Trophoblast cell (in vitro differentiated cells and primary cell): ENCODE results near the gene SIK1.
"Not testable (repeated sequence)": the region's sequence is repeated elsewhere in the genome, so short reads cannot be mapped to it uniquely, and the experiment has no call there.

Experiments
- DNase-seq, 2 donors: peaks; one replicate each; pipeline ENCODE4 v3.0.0-alpha.2; 2016
- H2AFZ ChIP-seq: 2 replicates; pipeline ENCODE4 v1.6.1; 2013; ENCODE audit warnings: low read length, moderate library complexity, mild to moderate bottlenecking; ENCODE audit not compliant: insufficient read depth, poor library complexity
- H2AK5ac ChIP-seq: 2 replicates; pipeline ENCODE4 v1.6.1; 2013; ENCODE audit warnings: mild to moderate bottlenecking, low read length
- H2BK120ac ChIP-seq: 2 replicates; pipeline ENCODE4 v1.6.1; 2013; ENCODE audit warnings: low read length, mild to moderate bottlenecking, moderate library complexity; ENCODE audit not compliant: insufficient read depth, poor library complexity
- H2BK12ac ChIP-seq: 2 replicates; pipeline ENCODE4 v1.6.1; 2013; ENCODE audit warnings: mild to moderate bottlenecking, low read length, moderate library complexity
- H2BK5ac ChIP-seq: 2 replicates; pipeline ENCODE4 v1.6.1; 2013; ENCODE audit warnings: low read length, low read depth, moderate library complexity, mild to moderate bottlenecking; ENCODE audit not compliant: poor library complexity
- H3K14ac ChIP-seq: 2 replicates; pipeline ENCODE4 v1.6.1; 2013; ENCODE audit warnings: mild to moderate bottlenecking, low read length
- H3K18ac ChIP-seq: 2 replicates; pipeline ENCODE4 v1.6.1; 2013; ENCODE audit warnings: mild to moderate bottlenecking, low read length
- H3K23ac ChIP-seq: 2 replicates; pipeline ENCODE4 v1.6.1; 2013; ENCODE audit warnings: low read length
- H3K27ac ChIP-seq: 2 replicates; pipeline ENCODE4 v1.5.1; 2013; ENCODE audit warnings: low read depth, mild to moderate bottlenecking, inconsistent platforms, low read length, moderate library complexity
- H3K27me3 ChIP-seq: 2 replicates; pipeline ENCODE4 v1.6.1; 2013; ENCODE audit warnings: inconsistent platforms, mild to moderate bottlenecking, low read length, moderate library complexity; ENCODE audit not compliant: insufficient read depth
- H3K36me3 ChIP-seq, 2 experiments: 1 replicate in 1 of 2; 2 replicates in 1 of 2; pipeline ENCODE4 v1.6.1; 2013; ENCODE audit warnings: low read length in 2 of 2, mild to moderate bottlenecking in 2 of 2, moderate library complexity in 1 of 2; ENCODE audit not compliant: insufficient read depth in 2 of 2, control insufficient read depth in 1 of 2
- H3K4ac ChIP-seq: 2 replicates; pipeline ENCODE4 v1.6.1; 2013; ENCODE audit warnings: low read depth, mild to moderate bottlenecking, low read length, moderate library complexity
- H3K4me1 ChIP-seq, 2 experiments: 1 replicate in 1 of 2; 2 replicates in 1 of 2; pipeline ENCODE4 v1.6.1; 2013; ENCODE audit warnings: low read length in 2 of 2, mild to moderate bottlenecking in 2 of 2, moderate library complexity in 1 of 2; ENCODE audit not compliant: insufficient read depth in 2 of 2, control insufficient read depth in 1 of 2
- H3K4me2 ChIP-seq: 2 replicates; pipeline ENCODE4 v1.6.1; 2013; ENCODE audit warnings: inconsistent platforms, mild to moderate bottlenecking, low read length, moderate library complexity
- H3K4me3 ChIP-seq: 2 replicates; pipeline ENCODE4 v1.5.1; 2013; ENCODE audit warnings: mild to moderate bottlenecking, low read depth, low read length, inconsistent platforms
- H3K79me1 ChIP-seq: one replicate; pipeline ENCODE4 v1.6.1; 2013; ENCODE audit warnings: low read length
- H3K79me2 ChIP-seq: 2 replicates; pipeline ENCODE4 v1.6.1; 2013; ENCODE audit warnings: low read length, mild to moderate bottlenecking; ENCODE audit not compliant: control insufficient read depth, insufficient read depth, poor library complexity
- H3K9ac ChIP-seq: 2 replicates; pipeline ENCODE4 v1.6.1; 2013; ENCODE audit warnings: mild to moderate bottlenecking, low read length
- H3K9me3 ChIP-seq: 2 replicates; pipeline ENCODE4 v1.6.1; 2013; ENCODE audit warnings: low read depth, mild to moderate bottlenecking, control low read depth, inconsistent platforms, low read length; ENCODE audit not compliant: insufficient read depth
- H4K12ac ChIP-seq: 2 replicates; pipeline ENCODE4 v1.6.1; 2013; ENCODE audit warnings: low read depth, mild to moderate bottlenecking, low read length, moderate library complexity
- H4K8ac ChIP-seq: 2 replicates; pipeline ENCODE4 v1.6.1; 2013; ENCODE audit warnings: low read depth, mild to moderate bottlenecking, low read length, moderate library complexity
- H4K91ac ChIP-seq: one replicate; pipeline ENCODE4 v1.6.1; 2013; ENCODE audit warnings: low read depth, mild to moderate bottlenecking, low read length, moderate library complexity
- WGBS: extraction: QIAGEN DNeasy Blood & Tissue Kit; methylation state at CpG from one replicate; pipeline ENCODE4 v1.1.7; 2013; ENCODE audit warnings: missing lambda C conversion rate; ENCODE audit not compliant: insufficient read length, insufficient coverage; ENCODE audit errors: extremely low coverage; 5-methylcytosine and 5-hydroxymethylcytosine counted together

Gene SIK1

GRCh38 chr21:43436272-43436671 is 9.3 kb upstream of the SIK1 start:
- H3K9ac ChIP-seq, H2BK5ac ChIP-seq, DNase-seq, H3K18ac ChIP-seq, H3K79me2 ChIP-seq, H2AK5ac ChIP-seq, H3K4me3 ChIP-seq, H2BK12ac ChIP-seq, H3K14ac ChIP-seq, H2AFZ ChIP-seq, H3K36me3 ChIP-seq, H3K79me1 ChIP-seq, H3K23ac ChIP-seq, H2BK120ac ChIP-seq, H3K4me2 ChIP-seq, H3K4me1 ChIP-seq, H3K27me3 ChIP-seq, H4K91ac ChIP-seq, H4K8ac ChIP-seq, H3K27ac ChIP-seq, H3K4ac ChIP-seq, H3K9me3 ChIP-seq, H4K12ac ChIP-seq: not testable (repeated sequence)
- no CpG with 5 or more reads among the region's 9 CpGs for WGBS

GRCh38 chr21:43433340-43434136 is 6.6 kb upstream of the SIK1 start:
- not testable (repeated sequence) for H3K4me3 ChIP-seq, H3K4me2 ChIP-seq, DNase-seq, H3K9me3 ChIP-seq, H4K91ac ChIP-seq, H3K14ac ChIP-seq, H3K4ac ChIP-seq, H3K18ac ChIP-seq, H2BK12ac ChIP-seq, H3K79me2 ChIP-seq, H3K27ac ChIP-seq, H3K9ac ChIP-seq, H3K23ac ChIP-seq, H4K12ac ChIP-seq, H3K36me3 ChIP-seq, H4K8ac ChIP-seq, H3K79me1 ChIP-seq, H2AK5ac ChIP-seq, H2AFZ ChIP-seq, H3K27me3 ChIP-seq, H3K4me1 ChIP-seq, H2BK5ac ChIP-seq, H2BK120ac ChIP-seq
- no CpG with 5 or more reads among the region's 12 CpGs for WGBS

- H3K27ac ChIP-seq, H4K91ac ChIP-seq, H2BK12ac ChIP-seq, H3K27me3 ChIP-seq, H3K79me2 ChIP-seq, H3K79me1 ChIP-seq, H4K12ac ChIP-seq, H2AK5ac ChIP-seq, H4K8ac ChIP-seq, H2AFZ ChIP-seq, H3K18ac ChIP-seq, H3K36me3 ChIP-seq, H3K4me3 ChIP-seq, H3K9ac ChIP-seq, H2BK120ac ChIP-seq, H3K23ac ChIP-seq, H2BK5ac ChIP-seq, H3K4me2 ChIP-seq, DNase-seq, H3K14ac ChIP-seq, H3K9me3 ChIP-seq, H3K4ac ChIP-seq, H3K4me1 ChIP-seq: not testable (repeated sequence)
- WGBS, result no CpG with 5 or more reads among the region's 17 CpGs
Measured at GRCh38 chr21:43430830-43431416, 4.0 kb upstream of the SIK1 start.

GRCh38 chr21:43428964-43429363 is 2.0 kb upstream of the SIK1 start:
- not testable (repeated sequence) for H3K36me3 ChIP-seq, H3K9me3 ChIP-seq, H4K8ac ChIP-seq, H2BK120ac ChIP-seq, H2AK5ac ChIP-seq, H4K91ac ChIP-seq, H3K23ac ChIP-seq, H3K4ac ChIP-seq, H2AFZ ChIP-seq, DNase-seq, H3K79me1 ChIP-seq, H3K4me1 ChIP-seq, H3K79me2 ChIP-seq, H3K4me3 ChIP-seq, H4K12ac ChIP-seq, H3K27ac ChIP-seq, H3K14ac ChIP-seq, H3K9ac ChIP-seq, H2BK12ac ChIP-seq, H2BK5ac ChIP-seq, H3K4me2 ChIP-seq, H3K27me3 ChIP-seq, H3K18ac ChIP-seq
- WGBS, result no CpG with 5 or more reads among the region's 6 CpGs
